GM12878 (cell line): ENCODE measurements around the gene TPR. TPM values are rescaled to one million over a fixed set of nuclear protein-coding genes. Genes with fewer than 3 reads are reported as not detected.

Experiments
- ATAC-seq: fragments of 200-7000 bp; cut with Tn5 transposase; 3 replicates; pipeline ENCODE4 v1.9.1; 2020; ENCODE audit warnings: mild to moderate bottlenecking, moderate library complexity
- BruUV-seq: library from RNA; stranded (reverse); fragments of 400-500 nt; replicated peaks from 2 replicates; lab custom pipeline; 2021; lab: Mats Ljungman, UMichigan
- CTCF ChIA-PET: fragments of 300-600 bp; sonication (Branson Sonifier 250); formaldehyde crosslinking; extraction: SDS; loops from one replicate; lab custom pipeline; 2021; ENCODE audit warnings: inconsistent platforms; lab: Yijun Ruan, JAX
- POLR2A ChIA-PET: fragments of 350-600 bp; formaldehyde crosslinking; extraction: SDS; loops from one replicate; lab custom pipeline; 2021; ENCODE audit warnings: inconsistent platforms; lab: Charles Lee
- RAD21 ChIA-PET: fragments of 300-600 bp; sonication (Branson Sonifier 250); formaldehyde crosslinking; loops from one replicate; lab custom pipeline; 2023; ENCODE audit warnings: antibody characterized with exemption; ENCODE audit not compliant: unreplicated experiment; lab: Charles Lee
- SMC1A ChIA-PET: fragments of 300-600 bp; sonication (Branson Sonifier 250); formaldehyde crosslinking; loops from one replicate; lab custom pipeline; 2023; ENCODE audit not compliant: unreplicated experiment, uncharacterized antibody; lab: Charles Lee
- DNase-seq: peaks from one replicate; pipeline ENCODE4 v3.0.0-alpha.2; 2011; ENCODE audit warnings: low read depth, low spot score
- FAIRE-seq: peaks from 3 replicates; lab custom pipeline; 2011; peaks lifted over from hg19 to GRCh38; lab: Jason Lieb, UNC
- H2AFZ ChIP-seq: 2 replicates; pipeline ENCODE4 v1.6.0; 2011; ENCODE audit warnings: low read depth, low read length, control low read depth; ENCODE audit not compliant: control insufficient read depth
- H3K27ac ChIP-seq: 2 replicates; pipeline ENCODE4 v1.5.1; 2011; ENCODE audit warnings: control low read depth; ENCODE audit not compliant: control insufficient read depth, insufficient read depth
- H3K27me3 ChIP-seq, 2 experiments: replicated peaks in 1 of 2; 2 replicates each; pipeline versions ENCODE4 v1.6.0 to v1.6.1; 2011; ENCODE audit warnings: low read length in 1 of 2; ENCODE audit not compliant: control insufficient read depth in 2 of 2, insufficient read depth in 2 of 2
- H3K36me3 ChIP-seq, 2 experiments: 2 replicates each; pipeline ENCODE4 v1.5.1; 2011; ENCODE audit warnings: low read length in 1 of 2; ENCODE audit not compliant: control insufficient read depth in 2 of 2, insufficient read depth in 2 of 2
- H3K4me1 ChIP-seq: 2 replicates; pipeline ENCODE4 v1.6.1; 2011; ENCODE audit warnings: mild to moderate bottlenecking, low read length, moderate library complexity, mixed read lengths; ENCODE audit not compliant: control insufficient read depth, insufficient read depth
- H3K4me2 ChIP-seq: 2 replicates; pipeline ENCODE4 v1.6.0; 2011; ENCODE audit warnings: control low read depth; ENCODE audit not compliant: control insufficient read depth, insufficient read depth
- H3K4me3 ChIP-seq: fragments of 200-600 bp; sonication (generic); 2 replicates; pipeline ENCODE4 v1.5.1; 2016
- H3K79me2 ChIP-seq: 2 replicates; pipeline ENCODE4 v1.6.0; 2011; ENCODE audit warnings: low read length; ENCODE audit not compliant: control insufficient read depth, insufficient read depth
- H3K9ac ChIP-seq: 2 replicates; pipeline ENCODE4 v1.8.0; 2011; ENCODE audit warnings: low read length, control low read depth, mixed read lengths; ENCODE audit not compliant: control insufficient read depth, insufficient read depth
- H3K9me3 ChIP-seq: replicated peaks from 3 replicates; pipeline ENCODE4 v1.5.1; 2011; ENCODE audit warnings: mild to moderate bottlenecking, low read length; ENCODE audit not compliant: control insufficient read depth, insufficient read depth
- H4K20me1 ChIP-seq: 2 replicates; pipeline ENCODE4 v1.6.0; 2011; ENCODE audit not compliant: control insufficient read depth, insufficient read depth
- BACH1 ChIP-seq: fragments of 450-650 bp; IDR thresholded peaks from 2 replicates; pipeline ENCODE4 v1.6.1; 2017; ENCODE audit warnings: mild to moderate bottlenecking, borderline replicate concordance
- HDAC2 ChIP-seq: fragments of 200-600 bp; sonication (generic); IDR thresholded peaks from 2 replicates; pipeline ENCODE4 v1.6.1; 2017
- KDM1A ChIP-seq: fragments of 200-600 bp; sonication (generic); IDR thresholded peaks from 2 replicates; pipeline ENCODE4 v1.6.1; 2016; ENCODE audit warnings: borderline replicate concordance
- KLF5 ChIP-seq: fragments of 450-650 bp; IDR thresholded peaks from 2 replicates; pipeline ENCODE4 v1.6.1; 2014; ENCODE audit warnings: mild to moderate bottlenecking; ENCODE audit not compliant: partially characterized antibody
- MXI1 ChIP-seq: fragments of 150-350 bp; IDR thresholded peaks from 2 replicates; pipeline ENCODE4 v1.6.1; 2011; ENCODE audit warnings: low read depth, mild to moderate bottlenecking, inconsistent platforms, low read length, improper control_type of control experiment
- PML ChIP-seq: IDR thresholded peaks from 2 replicates; pipeline ENCODE4 v1.6.1; 2012; ENCODE audit warnings: low read length, inconsistent platforms
- POLR2A ChIP-seq: IDR thresholded peaks from 2 replicates; pipeline ENCODE4 v1.6.1; 2011; ENCODE audit warnings: low read depth, mild to moderate bottlenecking, low read length
- POLR2AphosphoS5 ChIP-seq: IDR thresholded peaks from 2 replicates; pipeline ENCODE4 v1.6.1; 2011; ENCODE audit warnings: mild to moderate bottlenecking, low read length, inconsistent platforms
- POU2F2 ChIP-seq: IDR thresholded peaks from 3 replicates; pipeline ENCODE4 v1.6.1; 2011; ENCODE audit warnings: low read depth, mild to moderate bottlenecking, low read length, borderline replicate concordance
- RBBP5 ChIP-seq: fragments of 200-600 bp; sonication (generic); conservative IDR thresholded peaks from 2 replicates; pipeline ENCODE4 v1.6.1; 2016
- SMAD5 ChIP-seq: IDR thresholded peaks from 2 replicates; pipeline ENCODE4 v1.6.1; 2016; ENCODE audit warnings: antibody characterized with exemption, low read depth
- SREBF1 ChIP-seq: IDR thresholded peaks from 2 replicates; pipeline ENCODE4 v1.6.1; 2012; ENCODE audit warnings: mild to moderate bottlenecking, low read length
- SUZ12 ChIP-seq: fragments of 200-600 bp; sonication (generic); IDR thresholded peaks from one replicate; pipeline ENCODE4 v1.6.1; 2018; ENCODE audit warnings: antibody characterized with exemption, mild to moderate bottlenecking; ENCODE audit not compliant: unreplicated experiment
- WRNIP1 ChIP-seq: IDR thresholded peaks from 2 replicates; pipeline ENCODE4 v1.6.1; 2011; ENCODE audit warnings: low read depth, low read length, improper control_type of control experiment, borderline replicate concordance
- ZNF24 ChIP-seq: fragments of 450-650 bp; IDR thresholded peaks from 2 replicates; pipeline ENCODE4 v1.6.1; 2017; ENCODE audit warnings: antibody characterized with exemption, mild to moderate bottlenecking
- WGBS: methylation state at CpG from one replicate; pipeline ENCODE4 v1.1.6; 2016; ENCODE audit warnings: low lambda C conversion rate; ENCODE audit not compliant: insufficient replicate concordance, insufficient coverage; ENCODE audit errors: missing lambda C conversion rate; 5-methylcytosine and 5-hydroxymethylcytosine counted together
- in situ Hi-C: fragments of 300-500 bp; cut with MboI; formaldehyde crosslinking; loops from 9 replicates; pipeline ENCODE4 v1.14.3; 2018; ENCODE audit warnings: mixed read lengths
- intact Hi-C: fragments of 100-400 bp; cut with micrococcal nuclease; formaldehyde crosslinking; loops from one replicate; pipeline ENCODE4 v1.14.2; 2022; ENCODE audit not compliant: unreplicated experiment
- polyA plus RNA-seq, 11 experiments: library from polyadenylated mRNA; depleted of rRNA in 4 of 11; unstranded in 6 of 11; stranded (reverse) in 5 of 11; fragments of >200 nt; fragmentation: Nextera tagmentation in 4 of 11; fragmentation: Illumina TruSeq in 1 of 11; extraction: Ambion mirVana in 4 of 11; extraction: Trizol in 1 of 11; gene quantifications; 1 replicate in 1 of 11; 2 replicates in 10 of 11; pipeline versions ENCODE4 v1.2.1 to v1.2.3, GENCODE V29; 2011 to 2016; ENCODE audit warnings: inconsistent platforms in 2 of 11, missing spikeins in 2 of 11, low read depth in 1 of 11
- total RNA-seq, 4 experiments: library from RNA; depleted of rRNA in 3 of 4; stranded (reverse); fragments of >200 nt in 3 of 4; fragmentation: Illumina TruSeq in 1 of 4; extraction: Trizol in 1 of 4; gene quantifications; 2 replicates each; pipeline versions ENCODE4 v1.2.1 to v1.2.3, GENCODE V29; 2013 to 2021
- TF ChIP-seq, protein P1 (sequence below): fragments of 450-650 bp; IDR thresholded peaks from 2 replicates; pipeline ENCODE4 v1.6.1; 2016; ENCODE audit warnings: mild to moderate bottlenecking, moderate library complexity, borderline replicate concordance
- TF ChIP-seq, protein P2 (sequence below): IDR thresholded peaks from 2 replicates; pipeline ENCODE4 v1.6.1; 2011; ENCODE audit warnings: low read depth, mild to moderate bottlenecking, low read length, moderate library complexity, borderline replicate concordance; ENCODE audit errors: extremely low read depth
- TF ChIP-seq, protein P3 (sequence below): fragments of 450-650 bp; formaldehyde crosslinking; IDR thresholded peaks from 2 replicates; pipeline ENCODE4 v1.4.0; 2020; ENCODE audit warnings: mild to moderate bottlenecking, moderate library complexity

Gene TPR
- total and polyA plus RNA-seq, 10 of the 15 experiments (the other 5 are each of a cell fraction or from before 2014, with no cell fraction given): 30.9 to 122 (median 92.2) TPM

DNA sequence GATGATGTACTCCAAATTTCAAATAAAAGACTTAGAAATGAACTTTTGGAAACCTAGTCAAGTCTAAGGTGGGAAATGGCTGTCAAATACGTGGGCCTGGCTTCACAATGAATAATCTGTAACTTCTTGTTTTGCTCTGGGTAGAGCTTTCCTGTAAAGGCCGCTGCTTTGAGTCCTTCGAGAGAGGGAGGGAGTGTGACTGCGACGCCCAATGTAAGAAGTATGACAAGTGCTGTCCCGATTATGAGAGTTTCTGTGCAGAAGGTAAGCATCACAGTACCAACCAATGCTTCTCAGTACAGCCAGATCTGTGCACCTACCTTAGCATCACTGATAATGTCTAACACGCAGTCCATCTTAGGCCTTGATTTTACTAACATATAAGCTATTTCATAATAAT is 73.6 kb downstream of the TPR start:
- Histone ChIP-seq H3K27ac (no peak overlapping the region), H3K27me3 (no peaks in the 10 kb centered on the region), H2AFZ (no peak overlapping the region), H3K4me1 (no peaks in the 10 kb centered on the region), H4K20me1 (no peaks in the 10 kb centered on the region), H3K9me3 (no peaks in the 10 kb centered on the region), H3K4me3 (no peak overlapping the region), H3K36me3 (no peaks in the 10 kb centered on the region), H3K79me2 (no peaks in the 10 kb centered on the region), H3K9ac (no peak overlapping the region), H3K4me2 (no peak overlapping the region)
- ChIA-PET RAD21 (no interaction called here), CTCF (interaction anchor here (0.7 kb wide), 1 partner anchor 11 kb away, joined by 3 read pairs; no protein-coding TSS in a partner anchor), SMC1A (interaction anchor here (0.6 to 1.0 kb wide), 2 partner anchors 9 to 50 kb away, joined by 3 to 4 read pairs; no protein-coding TSS in a partner anchor), POLR2A (interaction anchor here (0.7 kb wide), 1 partner anchor 17 kb away, joined by 3 read pairs; no protein-coding TSS in a partner anchor)
- DNase-seq: no peak
- in situ Hi-C loops (no loop called here), intact Hi-C loops (loop anchor here (10.0 kb wide), 1 partner anchor 683 kb away; no protein-coding TSS in a partner anchor)
- 46% methylated on average over 7 of the region's 7 CpGs for WGBS
- ATAC-seq: no peak
- no peak for FAIRE-seq
- no TSS peak for BruUV-seq
- TF ChIP-seq PML (no peak), SMAD5 (no peak), POU2F2 (no peak), POLR2AphosphoS5 (no peak), BACH1 (no peak), SUZ12 (no peak), RBBP5 (no peak), WRNIP1 (no peak), POLR2A (no peak), SREBF1 (no peak), ZNF24 (no peak), MXI1 (no peak), KDM1A (no peak), HDAC2 (no peak), KLF5 (no peak)
- TF ChIP-seq, protein P1, sequence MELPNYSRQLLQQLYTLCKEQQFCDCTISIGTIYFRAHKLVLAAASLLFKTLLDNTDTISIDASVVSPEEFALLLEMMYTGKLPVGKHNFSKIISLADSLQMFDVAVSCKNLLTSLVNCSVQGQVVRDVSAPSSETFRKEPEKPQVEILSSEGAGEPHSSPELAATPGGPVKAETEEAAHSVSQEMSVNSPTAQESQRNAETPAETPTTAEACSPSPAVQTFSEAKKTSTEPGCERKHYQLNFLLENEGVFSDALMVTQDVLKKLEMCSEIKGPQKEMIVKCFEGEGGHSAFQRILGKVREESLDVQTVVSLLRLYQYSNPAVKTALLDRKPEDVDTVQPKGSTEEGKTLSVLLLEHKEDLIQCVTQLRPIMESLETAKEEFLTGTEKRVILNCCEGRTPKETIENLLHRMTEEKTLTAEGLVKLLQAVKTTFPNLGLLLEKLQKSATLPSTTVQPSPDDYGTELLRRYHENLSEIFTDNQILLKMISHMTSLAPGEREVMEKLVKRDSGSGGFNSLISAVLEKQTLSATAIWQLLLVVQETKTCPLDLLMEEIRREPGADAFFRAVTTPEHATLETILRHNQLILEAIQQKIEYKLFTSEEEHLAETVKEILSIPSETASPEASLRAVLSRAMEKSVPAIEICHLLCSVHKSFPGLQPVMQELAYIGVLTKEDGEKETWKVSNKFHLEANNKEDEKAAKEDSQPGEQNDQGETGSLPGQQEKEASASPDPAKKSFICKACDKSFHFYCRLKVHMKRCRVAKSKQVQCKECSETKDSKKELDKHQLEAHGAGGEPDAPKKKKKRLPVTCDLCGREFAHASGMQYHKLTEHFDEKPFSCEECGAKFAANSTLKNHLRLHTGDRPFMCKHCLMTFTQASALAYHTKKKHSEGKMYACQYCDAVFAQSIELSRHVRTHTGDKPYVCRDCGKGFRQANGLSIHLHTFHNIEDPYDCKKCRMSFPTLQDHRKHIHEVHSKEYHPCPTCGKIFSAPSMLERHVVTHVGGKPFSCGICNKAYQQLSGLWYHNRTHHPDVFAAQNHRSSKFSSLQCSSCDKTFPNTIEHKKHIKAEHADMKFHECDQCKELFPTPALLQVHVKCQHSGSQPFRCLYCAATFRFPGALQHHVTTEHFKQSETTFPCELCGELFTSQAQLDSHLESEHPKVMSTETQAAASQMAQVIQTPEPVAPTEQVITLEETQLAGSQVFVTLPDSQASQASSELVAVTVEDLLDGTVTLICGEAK: no peak
- TF ChIP-seq, protein P2, sequence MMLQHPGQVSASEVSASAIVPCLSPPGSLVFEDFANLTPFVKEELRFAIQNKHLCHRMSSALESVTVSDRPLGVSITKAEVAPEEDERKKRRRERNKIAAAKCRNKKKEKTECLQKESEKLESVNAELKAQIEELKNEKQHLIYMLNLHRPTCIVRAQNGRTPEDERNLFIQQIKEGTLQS: no peak
- TF ChIP-seq, protein P3, sequence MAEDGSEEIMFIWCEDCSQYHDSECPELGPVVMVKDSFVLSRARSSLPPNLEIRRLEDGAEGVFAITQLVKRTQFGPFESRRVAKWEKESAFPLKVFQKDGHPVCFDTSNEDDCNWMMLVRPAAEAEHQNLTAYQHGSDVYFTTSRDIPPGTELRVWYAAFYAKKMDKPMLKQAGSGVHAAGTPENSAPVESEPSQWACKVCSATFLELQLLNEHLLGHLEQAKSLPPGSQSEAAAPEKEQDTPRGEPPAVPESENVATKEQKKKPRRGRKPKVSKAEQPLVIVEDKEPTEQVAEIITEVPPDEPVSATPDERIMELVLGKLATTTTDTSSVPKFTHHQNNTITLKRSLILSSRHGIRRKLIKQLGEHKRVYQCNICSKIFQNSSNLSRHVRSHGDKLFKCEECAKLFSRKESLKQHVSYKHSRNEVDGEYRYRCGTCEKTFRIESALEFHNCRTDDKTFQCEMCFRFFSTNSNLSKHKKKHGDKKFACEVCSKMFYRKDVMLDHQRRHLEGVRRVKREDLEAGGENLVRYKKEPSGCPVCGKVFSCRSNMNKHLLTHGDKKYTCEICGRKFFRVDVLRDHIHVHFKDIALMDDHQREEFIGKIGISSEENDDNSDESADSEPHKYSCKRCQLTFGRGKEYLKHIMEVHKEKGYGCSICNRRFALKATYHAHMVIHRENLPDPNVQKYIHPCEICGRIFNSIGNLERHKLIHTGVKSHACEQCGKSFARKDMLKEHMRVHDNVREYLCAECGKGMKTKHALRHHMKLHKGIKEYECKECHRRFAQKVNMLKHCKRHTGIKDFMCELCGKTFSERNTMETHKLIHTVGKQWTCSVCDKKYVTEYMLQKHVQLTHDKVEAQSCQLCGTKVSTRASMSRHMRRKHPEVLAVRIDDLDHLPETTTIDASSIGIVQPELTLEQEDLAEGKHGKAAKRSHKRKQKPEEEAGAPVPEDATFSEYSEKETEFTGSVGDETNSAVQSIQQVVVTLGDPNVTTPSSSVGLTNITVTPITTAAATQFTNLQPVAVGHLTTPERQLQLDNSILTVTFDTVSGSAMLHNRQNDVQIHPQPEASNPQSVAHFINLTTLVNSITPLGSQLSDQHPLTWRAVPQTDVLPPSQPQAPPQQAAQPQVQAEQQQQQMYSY (CRISPR knock-in tag): no peak
